Measurements from ENCODE around the gene ZBTB4. TPM values are rescaled to one million over a fixed set of nuclear protein-coding genes. Genes with fewer than 3 reads are reported as not detected.

ZBTB4 gene
- total RNA-seq, 2 experiments from 2014 or later, result 29.8 to 30.0 TPM

DNA sequence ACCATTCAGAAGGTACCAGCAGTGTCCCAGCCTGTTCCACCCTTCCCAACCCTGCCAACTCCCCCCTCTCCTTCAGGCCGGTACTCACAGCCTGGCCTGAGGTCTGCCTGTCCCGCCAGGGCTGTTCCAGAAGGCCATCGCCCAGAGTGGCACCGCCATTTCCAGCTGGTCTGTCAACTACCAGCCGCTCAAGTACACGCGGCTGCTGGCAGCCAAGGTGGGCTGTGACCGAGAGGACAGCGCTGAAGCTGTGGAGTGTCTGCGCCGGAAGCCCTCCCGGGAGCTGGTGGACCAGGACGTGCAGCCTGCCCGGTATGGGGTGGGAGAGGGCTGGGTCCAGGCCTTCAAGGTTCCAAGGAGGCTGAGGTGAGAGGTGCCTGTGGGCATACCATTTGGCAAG, 64.6 kb downstream of the ZBTB4 start:
- CTCF ChIA-PET, result no interaction called here

DNA sequence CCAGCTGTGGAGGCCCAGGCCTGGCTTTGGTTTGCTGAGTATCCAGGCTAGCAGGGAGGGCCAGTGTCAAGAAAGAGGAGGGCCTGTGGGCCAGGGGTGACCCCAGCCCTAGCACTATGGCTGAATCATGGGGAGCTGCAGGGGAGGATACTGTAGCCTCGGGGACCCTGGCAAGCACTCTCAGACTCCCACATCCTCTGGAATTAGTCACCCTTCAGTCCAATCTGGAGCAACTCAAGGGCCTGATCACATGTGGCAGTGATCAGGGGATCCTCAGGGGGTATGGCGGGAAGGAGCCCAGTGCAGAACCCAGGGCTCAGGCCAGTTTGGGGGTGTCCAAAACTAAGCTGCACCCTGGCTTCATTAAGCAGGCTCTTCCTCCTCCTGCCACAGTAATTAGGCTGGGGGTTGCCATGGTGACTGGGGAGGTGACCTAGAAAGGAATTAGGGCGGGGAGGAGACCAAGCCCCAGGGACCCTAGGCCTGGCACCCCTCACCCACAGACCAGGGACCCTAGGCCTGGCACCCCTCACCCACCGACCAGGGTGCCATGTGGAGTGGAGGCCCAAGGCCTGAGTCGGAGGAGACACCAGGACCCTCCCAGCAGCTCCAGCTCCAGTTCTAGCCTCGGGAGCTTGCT, 66.0 kb downstream of the ZBTB4 start:
- POLR2A ChIA-PET, result interaction anchor here (1.1 kb wide), 1 partner anchor 9 kb away, joined by 3 read pairs; the partner anchor contains the start of gene TMEM256
- Mint-ChIP-seq H3K36me3 (ENCODE audit: low read depth) (no peaks in the 10 kb centered on the region), H3K9me3 (ENCODE audit: insufficient read depth) (no peaks in the 10 kb centered on the region), H3K27me3 (ENCODE audit: low read depth) (no peaks in the 10 kb centered on the region), H3K4me3 (no peak overlapping the region), H3K27ac (no peak overlapping the region), H3K4me1 (ENCODE audit: low read depth) (no peaks in the 10 kb centered on the region)
- ATAC-seq (no peak), DNase-seq (no peak)
- CTCF ChIA-PET, result no interaction called here

More for the DNA sequence above, 64.6 kb downstream of the ZBTB4 start:
- Mint-ChIP-seq H3K4me3 (no peak overlapping the region), H3K4me1 (ENCODE audit: low read depth) (no peaks in the 10 kb centered on the region), H3K27me3 (ENCODE audit: low read depth) (no peaks in the 10 kb centered on the region), H3K36me3 (ENCODE audit: low read depth) (no peaks in the 10 kb centered on the region), H3K27ac (no peak overlapping the region), H3K9me3 (ENCODE audit: insufficient read depth) (no peaks in the 10 kb centered on the region)
- no peak for DNase-seq
- no peak for ATAC-seq
- POLR2A ChIA-PET, result no interaction called here

DNA sequence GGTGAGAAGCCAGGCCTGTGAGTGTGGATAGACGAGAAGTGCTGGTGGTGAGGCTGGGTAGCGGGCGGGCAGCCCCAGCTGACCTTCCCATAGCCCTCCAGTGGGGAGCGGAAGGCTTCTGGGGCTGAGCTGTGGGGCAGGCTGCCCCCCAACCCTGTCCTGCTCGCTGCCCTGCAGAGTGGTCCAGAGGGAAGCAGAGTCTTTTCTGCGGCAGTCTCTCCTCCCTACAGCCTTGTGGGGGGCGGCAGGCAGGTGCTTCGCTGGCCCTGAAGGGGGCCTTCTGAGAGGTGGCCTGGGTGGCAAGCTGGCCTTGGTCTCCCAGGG, 68.0 kb downstream of the ZBTB4 start:
- no peaks in the 10 kb centered on the region for H3K27me3 Mint-ChIP-seq (ENCODE audit: low read depth)
- H3K36me3 Mint-ChIP-seq (ENCODE audit: low read depth), result no peaks in the 10 kb centered on the region
- POLR2A ChIA-PET, result no interaction called here
- H3K4me1 Mint-ChIP-seq (ENCODE audit: low read depth), result peaks cover 5% of the 10 kb centered on the region
- H3K9me3 Mint-ChIP-seq (ENCODE audit: insufficient read depth), result no peaks in the 10 kb centered on the region
- ATAC-seq, result no peak
- H3K4me3 Mint-ChIP-seq, result no peak overlapping the region
- CTCF ChIA-PET, result no interaction called here
- no peak overlapping the region for H3K27ac Mint-ChIP-seq
- no peak for DNase-seq

DNA sequence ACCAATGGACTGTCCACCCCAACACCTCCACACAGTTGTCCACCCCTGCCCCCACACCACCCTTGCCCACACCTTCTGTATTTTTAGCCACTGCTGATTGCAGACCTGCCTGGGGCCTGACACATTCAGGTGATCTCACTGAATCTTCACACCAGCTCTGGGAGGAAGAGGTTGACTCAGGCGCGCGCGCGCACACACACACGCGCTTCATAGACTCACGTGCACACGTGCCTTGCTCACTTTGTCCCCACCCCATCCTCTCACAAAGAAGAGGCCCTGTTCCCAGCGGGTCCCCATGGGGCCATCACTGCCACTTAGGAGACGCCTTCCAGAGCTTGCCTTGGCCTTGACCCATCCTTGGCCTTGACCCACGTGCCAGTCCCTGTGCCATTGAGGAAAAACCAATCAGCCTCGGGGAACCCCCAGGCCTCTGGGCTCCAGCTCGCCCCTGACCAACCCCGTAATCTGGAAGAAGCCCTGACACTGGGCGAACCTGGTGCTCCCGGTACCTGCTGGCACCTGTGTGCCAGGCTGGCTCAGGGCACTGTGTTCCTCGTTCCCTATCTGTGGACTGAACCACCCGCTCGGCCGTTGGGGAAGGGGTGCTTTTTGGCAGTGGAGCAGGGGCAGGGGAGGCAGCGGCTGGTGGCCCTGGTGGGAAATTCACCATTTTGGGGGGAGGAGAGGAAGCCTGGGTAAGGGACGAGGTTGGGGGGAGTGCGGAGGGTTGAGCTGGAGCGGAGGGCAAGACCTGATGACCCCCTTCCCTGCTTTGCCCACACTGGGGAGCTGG, 68.6 kb downstream of the ZBTB4 start:
- Mint-ChIP-seq H3K27ac (no peak overlapping the region), H3K4me1 (ENCODE audit: low read depth) (peaks cover 6% of the 10 kb centered on the region), H3K36me3 (ENCODE audit: low read depth) (no peaks in the 10 kb centered on the region), H3K4me3 (no peak overlapping the region), H3K27me3 (ENCODE audit: low read depth) (peaks cover 5% of the 10 kb centered on the region), H3K9me3 (ENCODE audit: insufficient read depth) (no peaks in the 10 kb centered on the region)
- DNase-seq, result no peak
- ChIA-PET POLR2A (interaction anchor here (0.8 kb wide), 1 partner anchor 25 kb away, joined by 3 read pairs; the partner anchor contains the start of gene TMEM102), CTCF (no interaction called here)
- no peak for ATAC-seq

DNA sequence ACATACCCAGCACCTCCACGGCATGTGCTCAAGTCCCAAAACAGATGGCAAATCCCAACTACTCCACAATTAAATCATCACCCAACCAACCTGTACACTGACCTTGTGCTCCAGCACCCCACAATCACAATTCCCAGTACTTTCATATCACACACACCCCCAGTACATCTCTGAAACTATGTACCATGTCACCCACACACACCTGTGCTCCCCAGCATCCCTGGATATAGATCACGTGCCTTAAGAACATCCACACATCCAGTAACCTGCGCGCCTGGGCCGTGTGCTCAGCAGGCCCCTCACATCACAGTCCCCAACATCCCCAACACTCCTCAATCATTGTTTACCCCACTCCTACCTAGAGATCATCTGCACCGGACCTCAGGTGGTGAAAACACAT, 69.7 kb downstream of the ZBTB4 start:
- Mint-ChIP-seq H3K9me3 (ENCODE audit: insufficient read depth) (no peaks in the 10 kb centered on the region), H3K4me3 (no peak overlapping the region), H3K27me3 (ENCODE audit: low read depth) (peaks cover 9% of the 10 kb centered on the region), H3K4me1 (ENCODE audit: low read depth) (peaks cover 10% of the 10 kb centered on the region), H3K36me3 (ENCODE audit: low read depth) (no peaks in the 10 kb centered on the region), H3K27ac (no peak overlapping the region)
- no peak for DNase-seq
- ChIA-PET CTCF (no interaction called here), POLR2A (no interaction called here)
- no peak for ATAC-seq

Other genes starting within 250 kb of the ZBTB4 start
- 10 to 100 TPM; 52.4 to 56.6 TPM for gene DVL2, start 245.1 kb downstream of the ZBTB4 start, total RNA-seq
- 10 to 100 TPM; 53.6 to 57.9 TPM for gene PHF23, start 240.2 kb downstream of the ZBTB4 start, total RNA-seq
- 100 to 1,000 TPM; 203 to 227 TPM for gene GABARAP, start 237.2 kb downstream of the ZBTB4 start, total RNA-seq
- gene CTDNEP1, start 227.9 kb downstream of the ZBTB4 start, total RNA-seq, result 100 to 1,000 TPM; 171 to 186 TPM
- 10 to 100 TPM; 63.5 to 66.1 TPM for gene ELP5, start 227.4 kb downstream of the ZBTB4 start, total RNA-seq
- gene CLDN7, start 217.2 kb downstream of the ZBTB4 start, total RNA-seq, result 1 to 10 TPM; 1.1 to 1.3 TPM
- not detected for gene SLC2A4, start 197.9 kb downstream of the ZBTB4 start, total RNA-seq
- gene YBX2, start 185.0 kb downstream of the ZBTB4 start, total RNA-seq, result under 1 TPM; 0.37 to 0.66 TPM
- 100 to 1,000 TPM; 685 to 690 TPM for gene EIF5A, start 172.0 kb downstream of the ZBTB4 start, total RNA-seq
- gene GPS2, start 164.3 kb downstream of the ZBTB4 start, total RNA-seq, result 10 to 100 TPM; 86.3 to 88.0 TPM
- gene NEURL4, start 150.3 kb downstream of the ZBTB4 start, total RNA-seq, result 10 to 100 TPM; 45.6 to 47.0 TPM
- 100 to 1,000 TPM; 573 to 605 TPM for gene ACAP1, start 143.1 kb downstream of the ZBTB4 start, total RNA-seq
- gene KCTD11, start 127.5 kb downstream of the ZBTB4 start, total RNA-seq, result 10 to 100 TPM; 11.4 to 11.8 TPM
- gene TMEM95, start 124.5 kb downstream of the ZBTB4 start, total RNA-seq, result not detected
- gene TNK1, start 98.5 kb downstream of the ZBTB4 start, total RNA-seq, result 1 to 10 TPM; 2.1 to 2.6 TPM
- 10 to 100 TPM; 87.9 to 92.6 TPM for gene PLSCR3, start 85.1 kb downstream of the ZBTB4 start, total RNA-seq
- gene TMEM256, start 75.5 kb downstream of the ZBTB4 start, total RNA-seq, result 10 to 100 TPM; 61.8 to 62.3 TPM
- 1 to 10 TPM; 4.7 to 5.2 TPM for gene NLGN2, start 71.8 kb downstream of the ZBTB4 start, total RNA-seq
- gene SPEM1, start 59.3 kb downstream of the ZBTB4 start, total RNA-seq, result not detected
- not detected for gene SPEM2, start 54.0 kb downstream of the ZBTB4 start, total RNA-seq
- not detected for gene SPEM3, start 50.8 kb downstream of the ZBTB4 start, total RNA-seq
- gene TMEM102, start 44.2 kb downstream of the ZBTB4 start, total RNA-seq, result 10 to 100 TPM; 16.5 to 18.1 TPM
- 10 to 100 TPM; 16.6 to 18.8 TPM for gene FGF11, start 40.1 kb downstream of the ZBTB4 start, total RNA-seq
- gene CHRNB1, start 34.6 kb downstream of the ZBTB4 start, total RNA-seq, result 10 to 100 TPM; 14.1 to 15.7 TPM
- gene SLC35G6, start 1.8 kb upstream of the ZBTB4 start, total RNA-seq, result not detected
- gene POLR2A, start 4.7 kb upstream of the ZBTB4 start, total RNA-seq, result 100 to 1,000 TPM; 183 to 185 TPM
- 100 to 1,000 TPM in 1 of 2 experiments, 10 to 100 TPM in 1; 93.7 to 100 TPM for gene TNFSF12, start 69.4 kb upstream of the ZBTB4 start, total RNA-seq
- 1 to 10 TPM; 8.0 to 9.0 TPM for gene TNFSF13, start 79.1 kb upstream of the ZBTB4 start, total RNA-seq
- gene SENP3, start 82.3 kb upstream of the ZBTB4 start, total RNA-seq, result 10 to 100 TPM; 54.4 to 62.0 TPM
- 10 to 100 TPM in 1 of 2 experiments, 1 to 10 TPM in 1; 9.4 to 10.7 TPM for gene CD68, start 100.0 kb upstream of the ZBTB4 start, total RNA-seq
- 10 to 100 TPM; 69.0 to 70.4 TPM for gene MPDU1, start 104.2 kb upstream of the ZBTB4 start, total RNA-seq
- under 1 TPM; 0.29 to 0.34 TPM for gene SOX15, start 110.5 kb upstream of the ZBTB4 start, total RNA-seq
- gene FXR2, start 135.3 kb upstream of the ZBTB4 start, total RNA-seq, result 10 to 100 TPM; 27.6 to 31.8 TPM
- gene SAT2, start 148.2 kb upstream of the ZBTB4 start, total RNA-seq, result 10 to 100 TPM; 18.2 to 21.4 TPM
- not detected for gene SHBG, start 150.5 kb upstream of the ZBTB4 start, total RNA-seq
- not detected for gene ATP1B2, start 171.3 kb upstream of the ZBTB4 start, total RNA-seq
- gene TP53, start 207.9 kb upstream of the ZBTB4 start, total RNA-seq, result 100 to 1,000 TPM; 131 to 136 TPM
- gene WRAP53, start 208.8 kb upstream of the ZBTB4 start, total RNA-seq, result 10 to 100 TPM; 27.1 to 29.3 TPM
- gene EFNB3, start 225.6 kb upstream of the ZBTB4 start, total RNA-seq, result not detected
- gene DNAH2, start 238.1 kb upstream of the ZBTB4 start, total RNA-seq, result not detected

Data from activated CD8-positive, alpha-beta T cell treated with anti-CD3 and anti-CD28 coated beads, Interleukin-2, amount 10 ng/mL, durations not matched to agents 7 days and 5 days (primary cell).